H1 (cell line): Measurements from ENCODE around the gene PRMT3. TPM values are rescaled to one million over a fixed set of nuclear protein-coding genes. Genes with fewer than 3 reads are reported as not detected.

Experiments
- CTCF ChIA-PET: fragments of 300-600 bp; sonication (Branson Sonifier 250); formaldehyde crosslinking; loops from one replicate; lab custom pipeline; 2021; ENCODE audit not compliant: partially characterized antibody; lab: Charles Lee
- POLR2A ChIA-PET: fragments of 300-600 bp; sonication (Branson Sonifier 250); formaldehyde crosslinking; loops from one replicate; lab custom pipeline; 2021; ENCODE audit warnings: inconsistent platforms; ENCODE audit not compliant: partially characterized antibody; lab: Charles Lee
- DNase-seq, 2 experiments: peaks; one replicate each; pipeline versions ENCODE4 v3.0.0 to v3.0.0-alpha.2; 2010 to 2022; ENCODE audit warnings: low spot score in 2 of 2, low read depth in 1 of 2, mixed read lengths in 1 of 2
- FAIRE-seq: peaks from 2 replicates; lab custom pipeline; 2011; peaks lifted over from hg19 to GRCh38; lab: Jason Lieb, UNC
- H2AFZ ChIP-seq: 2 replicates; pipeline ENCODE4 v1.8.1; 2012; ENCODE audit warnings: low read length, inconsistent platforms
- H2AK5ac ChIP-seq: 2 replicates; pipeline ENCODE4 v1.6.1; 2013; ENCODE audit warnings: low read depth, low read length
- H2BK120ac ChIP-seq: replicated peaks from 2 replicates; pipeline ENCODE3; 2013; ENCODE audit warnings: low read depth, low read length, inconsistent platforms
- H2BK12ac ChIP-seq: 2 replicates; pipeline ENCODE4 v1.6.1; 2013; ENCODE audit warnings: low read depth, low read length
- H2BK15ac ChIP-seq: 2 replicates; pipeline ENCODE4 v1.6.1; 2013; ENCODE audit warnings: low read length
- H2BK20ac ChIP-seq: 2 replicates; pipeline ENCODE4 v1.6.1; 2013; ENCODE audit warnings: low read length
- H2BK5ac ChIP-seq: 2 replicates; pipeline ENCODE4 v1.6.1; 2013; ENCODE audit warnings: low read depth, low read length
- H3K14ac ChIP-seq: 2 replicates; pipeline ENCODE4 v1.6.1; 2013; ENCODE audit warnings: inconsistent platforms; ENCODE audit not compliant: insufficient read length
- H3K18ac ChIP-seq: 2 replicates; pipeline ENCODE4 v1.6.1; 2013; ENCODE audit warnings: low read length; ENCODE audit errors: extremely low read depth
- H3K23ac ChIP-seq: 2 replicates; pipeline ENCODE4 v1.6.1; 2013; ENCODE audit warnings: inconsistent platforms; ENCODE audit not compliant: insufficient read length
- H3K23me2 ChIP-seq: 2 replicates; pipeline ENCODE4 v1.6.1; 2013; ENCODE audit warnings: low read depth, low read length
- H3K27ac ChIP-seq: 2 replicates; pipeline ENCODE4 v1.6.1; 2011; ENCODE audit warnings: low read depth, low read length, inconsistent platforms
- H3K27me3 ChIP-seq, 4 experiments: replicated peaks in 1 of 4; 1 replicate in 1 of 4; 2 replicates in 3 of 4; pipeline versions ENCODE4 v1.6.1 to v1.8.1; 2011 to 2013; ENCODE audit warnings: low read length in 3 of 4, mild to moderate bottlenecking in 3 of 4, inconsistent platforms in 2 of 4, mixed read lengths in 2 of 4, moderate library complexity in 1 of 4; ENCODE audit not compliant: control insufficient read depth in 3 of 4, insufficient read depth in 3 of 4; ENCODE audit errors: extremely low read depth in 1 of 4
- H3K36me3 ChIP-seq, 4 experiments: 2 replicates each; pipeline versions ENCODE4 v1.6.1 to v1.8.1; 2011 to 2013; ENCODE audit warnings: mild to moderate bottlenecking in 4 of 4, low read length in 3 of 4, moderate library complexity in 2 of 4, control low read depth in 1 of 4, inconsistent platforms in 1 of 4; ENCODE audit not compliant: insufficient read depth in 4 of 4, control insufficient read depth in 2 of 4
- H3K4ac ChIP-seq: replicated peaks from 2 replicates; pipeline ENCODE3; 2013; ENCODE audit warnings: low read length, low read depth, mixed read lengths, inconsistent platforms; ENCODE audit not compliant: insufficient read length
- H3K4me1 ChIP-seq, 4 experiments: replicated peaks in 1 of 4; 1 replicate in 1 of 4; 2 replicates in 3 of 4; pipeline versions ENCODE4 v1.6.1 to v1.8.1; 2011 to 2013; ENCODE audit warnings: low read length in 3 of 4, inconsistent platforms in 2 of 4, mixed read lengths in 1 of 4; ENCODE audit not compliant: insufficient read depth in 4 of 4, control insufficient read depth in 3 of 4
- H3K4me2 ChIP-seq, 2 experiments: 2 replicates each; pipeline versions ENCODE4 v1.6.1 to v1.8.1; 2011 to 2013; ENCODE audit warnings: low read depth in 2 of 2, low read length in 2 of 2, control low read depth in 1 of 2, inconsistent platforms in 1 of 2, mild to moderate bottlenecking in 1 of 2; ENCODE audit not compliant: insufficient read depth in 1 of 2
- H3K4me3 ChIP-seq, 4 experiments: fragments of 200-600, 300-600 bp in 1 of 4; sonication (generic), shearing (Covaris generic), sonication (Bioruptor Twin) in 1 of 4; 2 replicates each; pipeline versions ENCODE4 v1.5.1 to v1.8.1; 2011 to 2016; ENCODE audit warnings: low read length in 4 of 4, low read depth in 3 of 4, control low read depth in 2 of 4, inconsistent platforms in 2 of 4, mild to moderate bottlenecking in 2 of 4, mixed read lengths in 1 of 4, moderate library complexity in 1 of 4; ENCODE audit not compliant: insufficient read depth in 2 of 4; ENCODE audit errors: extremely low read depth in 1 of 4
- H3K56ac ChIP-seq: replicated peaks from 2 replicates; pipeline ENCODE3; 2013; ENCODE audit warnings: low read depth, mild to moderate bottlenecking, mixed read lengths, low read length, inconsistent platforms; ENCODE audit not compliant: insufficient read length
- H3K79me1 ChIP-seq: 2 replicates; pipeline ENCODE4 v1.6.1; 2013; ENCODE audit warnings: low read depth, low read length, control low read depth
- H3K79me2 ChIP-seq, 2 experiments: 2 replicates each; pipeline versions ENCODE4 v1.6.1 to v1.8.1; 2012 to 2013; ENCODE audit warnings: low read length in 2 of 2, mild to moderate bottlenecking in 2 of 2, inconsistent platforms in 1 of 2; ENCODE audit not compliant: insufficient read depth in 2 of 2, control insufficient read depth in 1 of 2
- H3K9ac ChIP-seq, 4 experiments: replicated peaks in 1 of 4; 1 replicate in 1 of 4; 2 replicates in 3 of 4; pipeline versions ENCODE4 v1.6.1 to v1.8.1; 2011 to 2013; ENCODE audit warnings: low read depth in 3 of 4, low read length in 3 of 4, control low read depth in 2 of 4, mild to moderate bottlenecking in 2 of 4, moderate library complexity in 2 of 4, inconsistent platforms in 1 of 4; ENCODE audit errors: extremely low read depth in 1 of 4
- H3K9me3 ChIP-seq, 2 experiments: 2 replicates each; pipeline versions ENCODE4 v1.6.1 to v1.8.1; 2012 to 2013; ENCODE audit warnings: mild to moderate bottlenecking in 2 of 2, moderate library complexity in 2 of 2, control low read depth in 1 of 2, inconsistent platforms in 1 of 2, low read depth in 1 of 2, low read length in 1 of 2, mixed read lengths in 1 of 2; ENCODE audit not compliant: insufficient read depth in 2 of 2
- H4K20me1 ChIP-seq, 2 experiments: replicated peaks in 1 of 2; 2 replicates each; pipeline versions ENCODE3 to v1.8.1; 2011 to 2013; ENCODE audit warnings: inconsistent platforms in 2 of 2, low read length in 2 of 2, mild to moderate bottlenecking in 1 of 2; ENCODE audit not compliant: insufficient read depth in 2 of 2, control insufficient read depth in 1 of 2
- H4K5ac ChIP-seq: 2 replicates; pipeline ENCODE4 v1.6.1; 2013; ENCODE audit warnings: low read length, low read depth, mixed read lengths, inconsistent platforms; ENCODE audit not compliant: insufficient read length
- H4K8ac ChIP-seq: 2 replicates; pipeline ENCODE4 v1.8.0; 2013; ENCODE audit warnings: mild to moderate bottlenecking, moderate library complexity, low read length, inconsistent platforms; ENCODE audit not compliant: insufficient read depth; ENCODE audit errors: extremely low read depth
- H4K91ac ChIP-seq: replicated peaks from 2 replicates; pipeline ENCODE3; 2013; ENCODE audit warnings: low read length, mixed read lengths, inconsistent platforms; ENCODE audit not compliant: insufficient read length
- EP300 ChIP-seq, 2 experiments: IDR thresholded peaks; 1 replicate in 1 of 2; 2 replicates in 1 of 2; pipeline ENCODE4 v1.6.1; 2011 to 2012; ENCODE audit warnings: low read depth in 2 of 2, low read length in 2 of 2, mild to moderate bottlenecking in 2 of 2, borderline replicate concordance in 1 of 2, inconsistent platforms in 1 of 2, moderate library complexity in 1 of 2
- GABPA ChIP-seq: IDR thresholded peaks from 2 replicates; pipeline ENCODE4 v1.6.1; 2011; ENCODE audit warnings: mild to moderate bottlenecking, low read length, moderate library complexity, borderline replicate concordance; ENCODE audit not compliant: insufficient read depth
- POLR2AphosphoS5 ChIP-seq: IDR thresholded peaks from 2 replicates; pipeline ENCODE4 v1.6.1; 2011; ENCODE audit warnings: low read depth, low read length
- TAF7 ChIP-seq: optimal IDR thresholded peaks from 2 replicates; pipeline ENCODE3; 2011; ENCODE audit warnings: low read depth, mild to moderate bottlenecking, inconsistent platforms, low read length, moderate library complexity, borderline replicate concordance
- TEAD4 ChIP-seq: IDR thresholded peaks from 2 replicates; pipeline ENCODE4 v1.6.1; 2012; ENCODE audit warnings: low read depth, low read length, inconsistent platforms, mixed read lengths
- YY1 ChIP-seq: IDR thresholded peaks from 2 replicates; pipeline ENCODE4 v1.6.1; 2011; ENCODE audit warnings: low read depth, mild to moderate bottlenecking, low read length
- WGBS, 2 experiments: shearing (Covaris generic) in 1 of 2; methylation state at CpG; one replicate each; pipeline versions ENCODE4 v1.1.6 to v1.1.7; 2013 to 2015; ENCODE audit warnings: low lambda C conversion rate in 2 of 2, mixed read lengths in 2 of 2, inconsistent platforms in 1 of 2, low coverage in 1 of 2, missing lambda C conversion rate in 1 of 2; ENCODE audit not compliant: insufficient replicate concordance in 2 of 2, insufficient coverage in 1 of 2, insufficient read length in 1 of 2; ENCODE audit errors: extremely low coverage in 1 of 2, missing lambda C conversion rate in 1 of 2; 5-methylcytosine and 5-hydroxymethylcytosine counted together
- polyA plus RNA-seq, 7 experiments: library from polyadenylated mRNA; depleted of rRNA in 3 of 7; stranded (reverse) in 5 of 7; unstranded in 2 of 7; fragments of >200 nt in 5 of 7; fragments of 200-250 nt in 2 of 7; gene quantifications; 1 replicate in 5 of 7; 2 replicates in 1 of 7; 4 replicates in 1 of 7; pipeline versions ENCODE4 v1.2.1 to v1.2.3, GENCODE V29; 2011 to 2013; ENCODE audit warnings: missing spikeins in 2 of 7, mixed read lengths in 2 of 7
- total RNA-seq: library from RNA; stranded (reverse); fragmentation: NEBNext Ultra II Directional; extraction: Animal tissue kit (Norgen Biotek cat#: 25700); gene quantifications from 2 replicates; pipeline ENCODE4 v1.2.1, GENCODE V29; 2021
- TF ChIP-seq, protein P1 (sequence below): IDR thresholded peaks from 2 replicates; pipeline ENCODE4 v1.6.1; 2012; ENCODE audit warnings: inconsistent platforms

The PRMT3 gene
- total and polyA plus RNA-seq, 2 of the 8 experiments (the other 6 are each of a cell fraction or from before 2014, with no cell fraction given), result 11.2 to 26.5 TPM

DNA sequence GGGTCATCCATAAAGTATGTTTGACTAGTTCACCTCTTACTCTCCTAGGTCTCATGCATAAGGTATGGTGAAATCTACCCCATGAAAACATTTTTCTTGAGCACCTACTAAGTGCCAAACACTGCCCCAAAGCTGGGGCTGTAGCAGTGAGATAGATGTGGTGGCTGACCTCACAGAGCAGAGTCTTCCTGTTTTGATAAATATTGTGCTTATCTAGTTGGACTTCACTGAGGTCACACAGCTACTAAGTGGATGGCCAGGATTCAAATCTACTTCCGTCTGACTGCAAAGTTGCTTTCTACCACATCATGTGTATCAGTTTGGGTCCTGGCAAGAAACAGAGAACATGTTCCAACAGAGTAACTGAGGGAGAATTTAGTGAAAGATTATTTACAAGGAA, 30.4 kb upstream of the PRMT3 start:
- CTCF ChIA-PET, result interaction anchor here (1.0 to 8.1 kb wide), 3 partner anchors 25 to 229 kb away, joined by 3 to 102 read pairs (median 35); no protein-coding TSS in a partner anchor

More for the DNA sequence above, 30.4 kb upstream of the PRMT3 start:
- H3K14ac ChIP-seq, result no peak overlapping the region
- no peaks in the 10 kb centered on the region for H3K79me1 ChIP-seq
- peaks cover 0 to 2% (median 0%) of the 10 kb centered on the region in 4 experiments; a peak in 1 of 7 replicates for H3K27me3 ChIP-seq
- no peak overlapping the region for H2AFZ ChIP-seq
- H3K4me2 ChIP-seq, result no peak overlapping the region
- no peak overlapping the region for H2BK5ac ChIP-seq
- H2AK5ac ChIP-seq, result no peak overlapping the region
- no peak overlapping the region for H3K23ac ChIP-seq
- H3K36me3 ChIP-seq, result no peaks in the 10 kb centered on the region
- no peak overlapping the region for H3K27ac ChIP-seq
- no peak overlapping the region for H4K5ac ChIP-seq
- H3K23me2 ChIP-seq, result no peaks in the 10 kb centered on the region
- TF ChIP-seq, protein P1, sequence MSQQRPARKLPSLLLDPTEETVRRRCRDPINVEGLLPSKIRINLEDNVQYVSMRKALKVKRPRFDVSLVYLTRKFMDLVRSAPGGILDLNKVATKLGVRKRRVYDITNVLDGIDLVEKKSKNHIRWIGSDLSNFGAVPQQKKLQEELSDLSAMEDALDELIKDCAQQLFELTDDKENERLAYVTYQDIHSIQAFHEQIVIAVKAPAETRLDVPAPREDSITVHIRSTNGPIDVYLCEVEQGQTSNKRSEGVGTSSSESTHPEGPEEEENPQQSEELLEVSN, result no peak
- TF ChIP-seq YY1 (no peak), EP300 (IDR thresholded peaks at IDR 0.05; ENCODE audit: borderline replicate concordance in 1 of 2, low read depth in 2 of 2, low read length in 2 of 2) (no peak), TEAD4 (no peak), GABPA (no peak), TAF7 (no peak), POLR2AphosphoS5 (no peak)
- DNase-seq (no peak), FAIRE-seq (no peak)
- H3K56ac ChIP-seq, result no peak overlapping the region
- POLR2A ChIA-PET, result no interaction called here
- H3K4ac ChIP-seq, result no peak overlapping the region
- H2BK120ac ChIP-seq, result no peak overlapping the region
- H3K4me1 ChIP-seq, result no peaks in the 10 kb centered on the region
- no peaks in the 10 kb centered on the region for H3K9me3 ChIP-seq
- no peak overlapping the region for H2BK12ac ChIP-seq
- no peaks in the 10 kb centered on the region for H3K79me2 ChIP-seq
- no peaks in the 10 kb centered on the region for H4K20me1 ChIP-seq
- no peak overlapping the region for H2BK15ac ChIP-seq
- no peak overlapping the region for H3K9ac ChIP-seq
- WGBS, 2 experiments, result 100% methylated on average over 1 of the region's 1 CpG; no CpG with 5 or more reads in 1 of the 2 experiments
- no peak overlapping the region for H3K18ac ChIP-seq
- no peak overlapping the region for H4K8ac ChIP-seq
- no peak overlapping the region for H3K4me3 ChIP-seq
- no peak overlapping the region for H2BK20ac ChIP-seq
- H4K91ac ChIP-seq, result no peak overlapping the region
